H1 (cell line): Measurements from ENCODE around the gene GALNT9. TPM values are rescaled to one million over a fixed set of nuclear protein-coding genes. Genes with fewer than 3 reads are reported as not detected.

Experiments
- CTCF ChIA-PET: fragments of 300-600 bp; sonication (Branson Sonifier 250); formaldehyde crosslinking; loops from one replicate; lab custom pipeline; 2021; ENCODE audit not compliant: partially characterized antibody; lab: Charles Lee
- POLR2A ChIA-PET: fragments of 300-600 bp; sonication (Branson Sonifier 250); formaldehyde crosslinking; loops from one replicate; lab custom pipeline; 2021; ENCODE audit warnings: inconsistent platforms; ENCODE audit not compliant: partially characterized antibody; lab: Charles Lee
- DNase-seq, 2 experiments: peaks; one replicate each; pipeline versions ENCODE4 v3.0.0 to v3.0.0-alpha.2; 2010 to 2022; ENCODE audit warnings: low spot score in 2 of 2, low read depth in 1 of 2, mixed read lengths in 1 of 2
- FAIRE-seq: peaks from 2 replicates; lab custom pipeline; 2011; peaks lifted over from hg19 to GRCh38; lab: Jason Lieb, UNC
- H2AFZ ChIP-seq: 2 replicates; pipeline ENCODE4 v1.8.1; 2012; ENCODE audit warnings: low read length, inconsistent platforms
- H2AK5ac ChIP-seq: 2 replicates; pipeline ENCODE4 v1.6.1; 2013; ENCODE audit warnings: low read depth, low read length
- H2BK120ac ChIP-seq: replicated peaks from 2 replicates; pipeline ENCODE3; 2013; ENCODE audit warnings: low read depth, low read length, inconsistent platforms
- H2BK12ac ChIP-seq: 2 replicates; pipeline ENCODE4 v1.6.1; 2013; ENCODE audit warnings: low read depth, low read length
- H2BK15ac ChIP-seq: 2 replicates; pipeline ENCODE4 v1.6.1; 2013; ENCODE audit warnings: low read length
- H2BK20ac ChIP-seq: 2 replicates; pipeline ENCODE4 v1.6.1; 2013; ENCODE audit warnings: low read length
- H2BK5ac ChIP-seq: 2 replicates; pipeline ENCODE4 v1.6.1; 2013; ENCODE audit warnings: low read depth, low read length
- H3K14ac ChIP-seq: 2 replicates; pipeline ENCODE4 v1.6.1; 2013; ENCODE audit warnings: inconsistent platforms; ENCODE audit not compliant: insufficient read length
- H3K18ac ChIP-seq: 2 replicates; pipeline ENCODE4 v1.6.1; 2013; ENCODE audit warnings: low read length; ENCODE audit errors: extremely low read depth
- H3K23ac ChIP-seq: 2 replicates; pipeline ENCODE4 v1.6.1; 2013; ENCODE audit warnings: inconsistent platforms; ENCODE audit not compliant: insufficient read length
- H3K23me2 ChIP-seq: 2 replicates; pipeline ENCODE4 v1.6.1; 2013; ENCODE audit warnings: low read depth, low read length
- H3K27ac ChIP-seq: 2 replicates; pipeline ENCODE4 v1.6.1; 2011; ENCODE audit warnings: low read depth, low read length, inconsistent platforms
- H3K27me3 ChIP-seq, 4 experiments: replicated peaks in 1 of 4; 1 replicate in 1 of 4; 2 replicates in 3 of 4; pipeline versions ENCODE4 v1.6.1 to v1.8.1; 2011 to 2013; ENCODE audit warnings: low read length in 3 of 4, mild to moderate bottlenecking in 3 of 4, inconsistent platforms in 2 of 4, mixed read lengths in 2 of 4, moderate library complexity in 1 of 4; ENCODE audit not compliant: control insufficient read depth in 3 of 4, insufficient read depth in 3 of 4; ENCODE audit errors: extremely low read depth in 1 of 4
- H3K36me3 ChIP-seq, 4 experiments: 2 replicates each; pipeline versions ENCODE4 v1.6.1 to v1.8.1; 2011 to 2013; ENCODE audit warnings: mild to moderate bottlenecking in 4 of 4, low read length in 3 of 4, moderate library complexity in 2 of 4, control low read depth in 1 of 4, inconsistent platforms in 1 of 4; ENCODE audit not compliant: insufficient read depth in 4 of 4, control insufficient read depth in 2 of 4
- H3K4ac ChIP-seq: replicated peaks from 2 replicates; pipeline ENCODE3; 2013; ENCODE audit warnings: low read length, low read depth, mixed read lengths, inconsistent platforms; ENCODE audit not compliant: insufficient read length
- H3K4me1 ChIP-seq, 4 experiments: replicated peaks in 1 of 4; 1 replicate in 1 of 4; 2 replicates in 3 of 4; pipeline versions ENCODE4 v1.6.1 to v1.8.1; 2011 to 2013; ENCODE audit warnings: low read length in 3 of 4, inconsistent platforms in 2 of 4, mixed read lengths in 1 of 4; ENCODE audit not compliant: insufficient read depth in 4 of 4, control insufficient read depth in 3 of 4
- H3K4me2 ChIP-seq, 2 experiments: 2 replicates each; pipeline versions ENCODE4 v1.6.1 to v1.8.1; 2011 to 2013; ENCODE audit warnings: low read depth in 2 of 2, low read length in 2 of 2, control low read depth in 1 of 2, inconsistent platforms in 1 of 2, mild to moderate bottlenecking in 1 of 2; ENCODE audit not compliant: insufficient read depth in 1 of 2
- H3K4me3 ChIP-seq, 4 experiments: fragments of 200-600, 300-600 bp in 1 of 4; sonication (generic), shearing (Covaris generic), sonication (Bioruptor Twin) in 1 of 4; 2 replicates each; pipeline versions ENCODE4 v1.5.1 to v1.8.1; 2011 to 2016; ENCODE audit warnings: low read length in 4 of 4, low read depth in 3 of 4, control low read depth in 2 of 4, inconsistent platforms in 2 of 4, mild to moderate bottlenecking in 2 of 4, mixed read lengths in 1 of 4, moderate library complexity in 1 of 4; ENCODE audit not compliant: insufficient read depth in 2 of 4; ENCODE audit errors: extremely low read depth in 1 of 4
- H3K56ac ChIP-seq: replicated peaks from 2 replicates; pipeline ENCODE3; 2013; ENCODE audit warnings: low read depth, mild to moderate bottlenecking, mixed read lengths, low read length, inconsistent platforms; ENCODE audit not compliant: insufficient read length
- H3K79me1 ChIP-seq: 2 replicates; pipeline ENCODE4 v1.6.1; 2013; ENCODE audit warnings: low read depth, low read length, control low read depth
- H3K79me2 ChIP-seq, 2 experiments: 2 replicates each; pipeline versions ENCODE4 v1.6.1 to v1.8.1; 2012 to 2013; ENCODE audit warnings: low read length in 2 of 2, mild to moderate bottlenecking in 2 of 2, inconsistent platforms in 1 of 2; ENCODE audit not compliant: insufficient read depth in 2 of 2, control insufficient read depth in 1 of 2
- H3K9ac ChIP-seq, 4 experiments: replicated peaks in 1 of 4; 1 replicate in 1 of 4; 2 replicates in 3 of 4; pipeline versions ENCODE4 v1.6.1 to v1.8.1; 2011 to 2013; ENCODE audit warnings: low read depth in 3 of 4, low read length in 3 of 4, control low read depth in 2 of 4, mild to moderate bottlenecking in 2 of 4, moderate library complexity in 2 of 4, inconsistent platforms in 1 of 4; ENCODE audit errors: extremely low read depth in 1 of 4
- H3K9me3 ChIP-seq, 2 experiments: 2 replicates each; pipeline versions ENCODE4 v1.6.1 to v1.8.1; 2012 to 2013; ENCODE audit warnings: mild to moderate bottlenecking in 2 of 2, moderate library complexity in 2 of 2, control low read depth in 1 of 2, inconsistent platforms in 1 of 2, low read depth in 1 of 2, low read length in 1 of 2, mixed read lengths in 1 of 2; ENCODE audit not compliant: insufficient read depth in 2 of 2
- H4K20me1 ChIP-seq, 2 experiments: replicated peaks in 1 of 2; 2 replicates each; pipeline versions ENCODE3 to v1.8.1; 2011 to 2013; ENCODE audit warnings: inconsistent platforms in 2 of 2, low read length in 2 of 2, mild to moderate bottlenecking in 1 of 2; ENCODE audit not compliant: insufficient read depth in 2 of 2, control insufficient read depth in 1 of 2
- H4K5ac ChIP-seq: 2 replicates; pipeline ENCODE4 v1.6.1; 2013; ENCODE audit warnings: low read length, low read depth, mixed read lengths, inconsistent platforms; ENCODE audit not compliant: insufficient read length
- H4K8ac ChIP-seq: 2 replicates; pipeline ENCODE4 v1.8.0; 2013; ENCODE audit warnings: mild to moderate bottlenecking, moderate library complexity, low read length, inconsistent platforms; ENCODE audit not compliant: insufficient read depth; ENCODE audit errors: extremely low read depth
- H4K91ac ChIP-seq: replicated peaks from 2 replicates; pipeline ENCODE3; 2013; ENCODE audit warnings: low read length, mixed read lengths, inconsistent platforms; ENCODE audit not compliant: insufficient read length
- ATF3 ChIP-seq: IDR thresholded peaks from 2 replicates; pipeline ENCODE4 v1.6.1; 2011; ENCODE audit warnings: low read depth, mild to moderate bottlenecking, low read length; ENCODE audit not compliant: insufficient read depth
- CTBP2 ChIP-seq: IDR thresholded peaks from 2 replicates; pipeline ENCODE4 v1.7.0; 2011; ENCODE audit warnings: borderline replicate concordance, mild to moderate bottlenecking, moderate library complexity, mixed read lengths, low read length; ENCODE audit not compliant: insufficient read depth, insufficient read length
- POU5F1 ChIP-seq: IDR thresholded peaks from 2 replicates; pipeline ENCODE4 v1.6.1; 2011; ENCODE audit warnings: low read depth, mild to moderate bottlenecking, low read length, moderate library complexity
- SP4 ChIP-seq: IDR thresholded peaks from 2 replicates; pipeline ENCODE4 v1.6.1; 2012; ENCODE audit warnings: low read length, inconsistent platforms
- TAF1 ChIP-seq: IDR thresholded peaks from 2 replicates; pipeline ENCODE4 v1.6.1; 2011; ENCODE audit warnings: mild to moderate bottlenecking, low read depth, low read length
- WGBS, 2 experiments: shearing (Covaris generic) in 1 of 2; methylation state at CpG; one replicate each; pipeline versions ENCODE4 v1.1.6 to v1.1.7; 2013 to 2015; ENCODE audit warnings: low lambda C conversion rate in 2 of 2, mixed read lengths in 2 of 2, inconsistent platforms in 1 of 2, low coverage in 1 of 2, missing lambda C conversion rate in 1 of 2; ENCODE audit not compliant: insufficient replicate concordance in 2 of 2, insufficient coverage in 1 of 2, insufficient read length in 1 of 2; ENCODE audit errors: extremely low coverage in 1 of 2, missing lambda C conversion rate in 1 of 2; 5-methylcytosine and 5-hydroxymethylcytosine counted together
- polyA plus RNA-seq, 7 experiments: library from polyadenylated mRNA; depleted of rRNA in 3 of 7; stranded (reverse) in 5 of 7; unstranded in 2 of 7; fragments of >200 nt in 5 of 7; fragments of 200-250 nt in 2 of 7; gene quantifications; 1 replicate in 5 of 7; 2 replicates in 1 of 7; 4 replicates in 1 of 7; pipeline versions ENCODE4 v1.2.1 to v1.2.3, GENCODE V29; 2011 to 2013; ENCODE audit warnings: missing spikeins in 2 of 7, mixed read lengths in 2 of 7
- total RNA-seq: library from RNA; stranded (reverse); fragmentation: NEBNext Ultra II Directional; extraction: Animal tissue kit (Norgen Biotek cat#: 25700); gene quantifications from 2 replicates; pipeline ENCODE4 v1.2.1, GENCODE V29; 2021

GALNT9 gene
- total and polyA plus RNA-seq, 2 of the 8 experiments (the other 6 are each of a cell fraction or from before 2014, with no cell fraction given), result 2.0 to 3.6 TPM

GRCh38 chr12:132201391-132202120, 127.8 kb downstream of the GALNT9 start:
- Histone ChIP-seq H3K56ac (no peak overlapping the region), H3K4me3 (no peak overlapping the region), H2BK12ac (no peak overlapping the region), H3K4ac (no peak overlapping the region), H2AFZ (no peak overlapping the region), H2BK120ac (no peak overlapping the region), H3K79me1 (no peaks in the 10 kb centered on the region), H2BK15ac (no peak overlapping the region), H3K14ac (no peak overlapping the region), H3K4me2 (no peak overlapping the region), H2BK20ac (no peak overlapping the region), H4K5ac (no peak overlapping the region), H3K27ac (no peak overlapping the region), H3K23me2 (no peaks in the 10 kb centered on the region), H2BK5ac (no peak overlapping the region), H4K20me1 (no peaks in the 10 kb centered on the region), H3K9me3 (no peaks in the 10 kb centered on the region), H4K8ac (no peak overlapping the region), H4K91ac (no peak overlapping the region), H3K27me3 (peaks cover 0 to 12% (median 9%) of the 10 kb centered on the region in 4 experiments; a peak in 4 of 7 replicates), H3K23ac (no peak overlapping the region), H2AK5ac (no peak overlapping the region), H3K9ac (no peak overlapping the region), H3K4me1 (peaks cover 0 to 3% (median 0%) of the 10 kb centered on the region in 4 experiments; a peak in 1 of 7 replicates), H3K18ac (no peak overlapping the region), H3K79me2 (no peaks in the 10 kb centered on the region), H3K36me3 (no peaks in the 10 kb centered on the region)
- POLR2A ChIA-PET, result no interaction called here
- no peak for DNase-seq
- WGBS, 2 experiments, result 96% methylated on average over 17 of the region's 23 CpGs; no CpG with 5 or more reads in 1 of the 2 experiments
- no peak for FAIRE-seq
- TF ChIP-seq POU5F1 (no peak), TAF1 (no peak), CTBP2 (no peak), SP4 (no peak), ATF3 (no peak)
- CTCF ChIA-PET, result interaction anchor here (0.6 kb wide), 1 partner anchor 1996 kb away, joined by 3 read pairs; no protein-coding TSS in a partner anchor
